GM21447 (cell line): ENCODE data around the gene HNF1A.
"Not testable (repeated sequence)": the region's sequence is repeated elsewhere in the genome, so short reads cannot be mapped to it uniquely, and the experiment has no call there.

Source experiments
- ATAC-seq: cut with Tn5 transposase; IDR thresholded peaks from one replicate; pipeline ENCODE4 v1.9.1; 2021; ENCODE audit not compliant: unreplicated experiment

The HNF1A gene

GRCh38 chr12:121038861-121039668 lies 60.7 kb downstream of the HNF1A start, which contains the start of gene OASL:
TSS of gene OASL (minus strand) at chr12:121039246. CDS start at chr12:121038971, 275 bp downstream.
- peak; percentile 86 for ATAC-seq

- no peak for ATAC-seq
Measured at GRCh38 chr12:121043067-121043466, 64.7 kb downstream of the HNF1A start.

GRCh38 chr12:121047400-121047799 lies 69.1 kb downstream of the HNF1A start:
- not testable (repeated sequence) for ATAC-seq

GRCh38 chr12:121048442-121048841 lies 70.1 kb downstream of the HNF1A start:
- no peak for ATAC-seq

DNA sequence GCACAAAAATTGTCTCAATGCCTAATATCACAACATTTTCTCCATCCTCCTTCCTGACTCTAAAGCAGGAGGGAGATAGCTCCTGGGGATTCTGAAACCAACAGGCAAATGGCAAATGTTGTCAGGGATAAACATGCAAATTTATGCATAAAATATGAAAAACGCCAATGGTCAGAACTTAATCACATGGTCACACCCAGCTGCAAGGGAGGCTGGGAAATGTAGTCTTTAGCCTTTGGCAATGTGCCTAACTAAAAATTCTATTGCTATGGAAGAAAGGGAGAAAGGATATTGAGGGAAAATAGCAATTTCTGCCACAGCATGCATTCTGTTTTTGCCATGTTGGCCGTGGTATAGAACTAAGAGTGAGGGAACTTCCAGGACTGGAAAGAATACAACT lies 72.4 kb downstream of the HNF1A start:
- ATAC-seq, result no peak
